IMR-90 (cell line): ENCODE data around the gene KRT32. TPM values are rescaled to one million over a fixed set of nuclear protein-coding genes. Genes with fewer than 3 reads are reported as not detected.
A peak's percentile ranks its signal among the peaks of the same experiment; 100 is the strongest.

Experiments used
- ATAC-seq: fragments of 200-7000 bp; cut with Tn5 transposase; 2 replicates; pipeline ENCODE4 v1.9.1; 2020; ENCODE audit warnings: low read depth, mild to moderate bottlenecking, moderate library complexity
- BruUV-seq: library from RNA; stranded (reverse); fragments of 400-500 nt; replicated peaks from 2 replicates; lab custom pipeline; 2021; lab: Mats Ljungman, UMichigan
- CTCF ChIA-PET: fragments of 300-600 bp; formaldehyde crosslinking; extraction: SDS; loops from one replicate; lab custom pipeline; 2021; ENCODE audit warnings: antibody characterized with exemption; lab: Yijun Ruan, JAX
- POLR2A ChIA-PET: fragments of 300-600 bp; sonication (Branson Sonifier 250); formaldehyde crosslinking; loops from one replicate; lab custom pipeline; 2022; ENCODE audit warnings: antibody characterized with exemption; ENCODE audit not compliant: unreplicated experiment; lab: Charles Lee
- DNase-seq: peaks from one replicate; pipeline ENCODE4 v3.0.0; 2013
- H2AFZ ChIP-seq: replicated peaks from 2 replicates; pipeline ENCODE3; 2013; ENCODE audit warnings: low read length, mild to moderate bottlenecking; ENCODE audit not compliant: poor library complexity
- H2AK5ac ChIP-seq: 2 replicates; pipeline ENCODE4 v1.6.1; 2013; ENCODE audit warnings: low read depth, low read length, inconsistent platforms
- H2AK9ac ChIP-seq: replicated peaks from 2 replicates; pipeline ENCODE3; 2013; ENCODE audit warnings: mild to moderate bottlenecking, low read depth, low read length, moderate library complexity; ENCODE audit not compliant: poor library complexity
- H2BK120ac ChIP-seq: 2 replicates; pipeline ENCODE4 v1.6.1; 2013; ENCODE audit warnings: low read depth, low read length, inconsistent platforms
- H2BK15ac ChIP-seq: 3 replicates; pipeline ENCODE4 v1.6.1; 2013; ENCODE audit warnings: low read depth, low read length, inconsistent platforms
- H2BK20ac ChIP-seq: 2 replicates; pipeline ENCODE4 v1.6.1; 2013; ENCODE audit warnings: low read depth, mild to moderate bottlenecking, inconsistent platforms, low read length, moderate library complexity
- H2BK5ac ChIP-seq: 2 replicates; pipeline ENCODE4 v1.6.1; 2013; ENCODE audit warnings: mild to moderate bottlenecking, low read depth, low read length, inconsistent platforms; ENCODE audit not compliant: poor library complexity, severe bottlenecking
- H3K14ac ChIP-seq: replicated peaks from 2 replicates; pipeline ENCODE4 v1.6.1; 2013; ENCODE audit warnings: low read depth, low read length, inconsistent platforms
- H3K18ac ChIP-seq: 2 replicates; pipeline ENCODE4 v1.6.1; 2013; ENCODE audit warnings: low read depth, low read length, control low read depth
- H3K23ac ChIP-seq: 2 replicates; pipeline ENCODE4 v1.6.1; 2013; ENCODE audit warnings: low read depth, low read length, inconsistent platforms
- H3K27ac ChIP-seq: 2 replicates; pipeline ENCODE4 v1.5.1; 2013; ENCODE audit warnings: mild to moderate bottlenecking, control low read depth, low read length; ENCODE audit not compliant: insufficient read depth
- H3K27me3 ChIP-seq: 2 replicates; pipeline ENCODE4 v1.6.1; 2013; ENCODE audit warnings: low read length; ENCODE audit not compliant: control insufficient read depth, insufficient read depth
- H3K36me3 ChIP-seq: 2 replicates; pipeline ENCODE4 v1.6.1; 2013; ENCODE audit warnings: low read length, mixed read lengths; ENCODE audit not compliant: control insufficient read depth, insufficient read depth
- H3K4ac ChIP-seq: 2 replicates; pipeline ENCODE4 v1.6.1; 2013; ENCODE audit warnings: low read depth, low read length, inconsistent platforms
- H3K4me1 ChIP-seq: 2 replicates; pipeline ENCODE4 v1.6.1; 2013; ENCODE audit warnings: low read length, mixed read lengths; ENCODE audit not compliant: control insufficient read depth, insufficient read depth
- H3K4me2 ChIP-seq: 2 replicates; pipeline ENCODE4 v1.6.1; 2013; ENCODE audit warnings: low read depth, mild to moderate bottlenecking, control low read depth, low read length, moderate library complexity
- H3K4me3 ChIP-seq: 2 replicates; pipeline ENCODE4 v1.5.1; 2013; ENCODE audit warnings: low read depth, mild to moderate bottlenecking, control low read depth, low read length, moderate library complexity; ENCODE audit not compliant: insufficient read depth
- H3K56ac ChIP-seq: 2 replicates; pipeline ENCODE4 v1.6.1; 2013; ENCODE audit warnings: low read length, inconsistent platforms; ENCODE audit not compliant: insufficient read depth; ENCODE audit errors: extremely low read depth
- H3K79me1 ChIP-seq, 2 experiments: 2 replicates each; pipeline ENCODE4 v1.6.1; 2013; ENCODE audit warnings: low read length in 2 of 2, inconsistent platforms in 1 of 2, low read depth in 1 of 2
- H3K9ac ChIP-seq: 2 replicates; pipeline ENCODE4 v1.6.1; 2013; ENCODE audit warnings: low read depth, low read length, control low read depth
- H3K9me1 ChIP-seq: 2 replicates; pipeline ENCODE4 v1.6.1; 2013; ENCODE audit warnings: low read length, inconsistent platforms; ENCODE audit not compliant: insufficient read depth
- H3K9me3 ChIP-seq: 2 replicates; pipeline ENCODE4 v1.6.1; 2013; ENCODE audit warnings: low read length; ENCODE audit not compliant: control insufficient read depth, insufficient read depth
- H4K20me1 ChIP-seq: 2 replicates; pipeline ENCODE4 v1.6.1; 2013; ENCODE audit warnings: low read length, inconsistent platforms; ENCODE audit not compliant: insufficient read depth
- H4K5ac ChIP-seq: 2 replicates; pipeline ENCODE4 v1.6.1; 2013; ENCODE audit warnings: mild to moderate bottlenecking, low read depth, low read length, control low read depth
- H4K8ac ChIP-seq, 2 experiments: 2 replicates each; pipeline ENCODE4 v1.6.1; 2013; ENCODE audit warnings: low read depth in 2 of 2, low read length in 2 of 2, control low read depth in 1 of 2, inconsistent platforms in 1 of 2
- H4K91ac ChIP-seq: 2 replicates; pipeline ENCODE4 v1.6.1; 2013; ENCODE audit warnings: low read depth, low read length, inconsistent platforms; ENCODE audit not compliant: insufficient read depth
- BHLHE40 ChIP-seq: fragments of 150-350 bp; IDR thresholded peaks from 2 replicates; pipeline ENCODE4 v1.6.1; 2016; ENCODE audit warnings: mild to moderate bottlenecking, low read depth, low read length
- CEBPB ChIP-seq: IDR thresholded peaks from 2 replicates; pipeline ENCODE4 v1.6.1; 2012; ENCODE audit warnings: low read depth, low read length, improper control_type of control experiment
- CHD1 ChIP-seq: IDR thresholded peaks from 2 replicates; pipeline ENCODE4 v1.6.1; 2012; ENCODE audit warnings: low read depth, low read length, improper control_type of control experiment
- ELK1 ChIP-seq: fragments of 150-350 bp; IDR thresholded peaks from 2 replicates; pipeline ENCODE4 v1.6.1; 2016; ENCODE audit warnings: low read depth, mild to moderate bottlenecking, low read length, moderate library complexity, borderline replicate concordance
- FOS ChIP-seq: fragments of 150-350 bp; IDR thresholded peaks from 2 replicates; pipeline ENCODE4 v1.6.1; 2016; ENCODE audit warnings: low read depth, low read length
- MAZ ChIP-seq: IDR thresholded peaks from 2 replicates; pipeline ENCODE4 v1.6.1; 2012; ENCODE audit warnings: low read depth, mild to moderate bottlenecking, low read length, improper control_type of control experiment, moderate library complexity, borderline replicate concordance
- NFE2L2 ChIP-seq: fragments of 150-350 bp; IDR thresholded peaks from 2 replicates; pipeline ENCODE4 v1.6.1; 2016; ENCODE audit warnings: low read depth, mild to moderate bottlenecking, low read length
- POLR2A ChIP-seq: IDR thresholded peaks from 2 replicates; pipeline ENCODE4 v1.6.1; 2012; ENCODE audit warnings: mild to moderate bottlenecking, low read depth, low read length
- RAD21 ChIP-seq: IDR thresholded peaks from 2 replicates; pipeline ENCODE4 v1.6.1; 2012; ENCODE audit warnings: low read length, improper control_type of control experiment
- RFX5 ChIP-seq: IDR thresholded peaks from 2 replicates; pipeline ENCODE4 v1.8.0; 2012; ENCODE audit warnings: low read depth, mild to moderate bottlenecking, low read length, moderate library complexity
- WGBS, 2 experiments: methylation state at CpG; one replicate each; pipeline versions ENCODE4 v1.1.5 to v1.1.7; 2013; ENCODE audit warnings: missing lambda C conversion rate in 2 of 2; ENCODE audit not compliant: insufficient read length in 1 of 2; ENCODE audit errors: extremely low coverage in 2 of 2; 5-methylcytosine and 5-hydroxymethylcytosine counted together
- dilution Hi-C: fragments of 300-500 bp; cut with HindIII; formaldehyde crosslinking; loops from one replicate; pipeline ENCODE4 v1.14.3; 2018; ENCODE audit warnings: low sequenced_read_pairs; ENCODE audit not compliant: unreplicated experiment
- in situ Hi-C: fragments of 300-500 bp; cut with MboI; formaldehyde crosslinking; loops from 3 replicates; pipeline ENCODE4 v1.14.3; 2019; ENCODE audit warnings: low sequenced_read_pairs, inconsistent platforms, mixed read lengths
- intact Hi-C: fragments of 100-400 bp; cut with micrococcal nuclease; formaldehyde crosslinking; loops from 2 replicates; pipeline ENCODE4 v1.10.0; 2022
- polyA plus RNA-seq, 3 experiments: library from polyadenylated mRNA; depleted of rRNA; stranded (reverse); fragments of >200 nt; gene quantifications; 2 replicates each; pipeline ENCODE4 v1.2.3, GENCODE V29; 2012; ENCODE audit warnings: low replicate concordance in 1 of 3
- total RNA-seq: library from RNA; depleted of rRNA; stranded (reverse); fragments of >200 nt; gene quantifications from 2 replicates; pipeline ENCODE4 v1.2.3, GENCODE V29; 2012

The KRT32 gene
- total and polyA plus RNA-seq, 2 of the 4 experiments (the other 2 are of a cell fraction) = 0.09 TPM; not detected in 1

GRCh38 chr17:41505007-41505808 lies 38.0 kb upstream of the KRT32 start, which contains the start of gene KRT13 (continued):
- TF ChIP-seq BHLHE40 = no peak

GRCh38 chr17:41504246-41504977 lies 37.2 kb upstream of the KRT32 start:
- H3K14ac ChIP-seq = no peak overlapping the region
- H2AK5ac ChIP-seq = peak overlapping the region; percentile 44
- no peaks in the 10 kb centered on the region; the same call in 1 of the 2 replicates for H3K27me3 ChIP-seq
- DNase-seq = peak; percentile 69
- intact Hi-C loops (loop anchor here (1.0 kb wide), 1 partner anchor 38 kb away; no protein-coding TSS in a partner anchor), in situ Hi-C loops (no loop called here), dilution Hi-C loops (no loop called here)
- H2BK120ac ChIP-seq = no peak overlapping the region
- no peak overlapping the region for H3K4me3 ChIP-seq
- H3K9me1 ChIP-seq = peaks cover 13% of the 10 kb centered on the region
- H3K36me3 ChIP-seq = no peaks in the 10 kb centered on the region
- H2BK20ac ChIP-seq = no peak overlapping the region
- peak overlapping the region; percentile 51 for H3K4me2 ChIP-seq
- CTCF ChIA-PET = interaction anchor here (1.0 to 1.5 kb wide), 2 partner anchors 44 to 159 kb away, joined by 3 to 4 read pairs; no protein-coding TSS in a partner anchor
- peak; percentile 67 for ATAC-seq
- H3K4me1 ChIP-seq = peaks cover 16% of the 10 kb centered on the region
- H4K20me1 ChIP-seq = no peaks in the 10 kb centered on the region
- H2AK9ac ChIP-seq = no peak overlapping the region
- 0 out of 2 replicates have a peak overlapping the region, but pooled peaks have one; percentile 6 for H3K18ac ChIP-seq
- H3K23ac ChIP-seq = no peak overlapping the region
- H3K9ac ChIP-seq = no peak overlapping the region
- no CpG with 5 or more reads among the region's 8 CpGs for WGBS, 2 experiments
- H2AFZ ChIP-seq = peak overlapping the region; percentile 25
- no peak overlapping the region for H4K5ac ChIP-seq
- H3K27ac ChIP-seq = peak overlapping the region; percentile 22; the same call in 1 of the 2 replicates
- H3K4ac ChIP-seq = 0 out of 2 replicates have a peak overlapping the region, but pooled peaks have one; percentile 34
- no peak overlapping the region for H2BK15ac ChIP-seq
- TF ChIP-seq BHLHE40 (no peak), CHD1 (no peak), CEBPB (no peak), FOS (no peak), NFE2L2 (no peak), MAZ (no peak), ELK1 (no peak), RAD21 (no peak), POLR2A (no peak), RFX5 (no peak)
- BruUV-seq = no TSS peak
- peak overlapping the region in 1 of 2 experiments; percentile 0; a peak in 1 of 4 replicates for H4K8ac ChIP-seq
- H2BK5ac ChIP-seq = peak overlapping the region; percentile 30
- H3K56ac ChIP-seq = no peak overlapping the region
- POLR2A ChIA-PET = no interaction called here
- H3K79me1 ChIP-seq = no peaks in the 10 kb centered on the region
- H3K9me3 ChIP-seq = no peaks in the 10 kb centered on the region
- no peak overlapping the region; the same call in 1 of the 2 replicates for H4K91ac ChIP-seq
